HS-5 (cell line): ENCODE results near the gene CNOT3.
"Not testable (repeated sequence)": the region's sequence is repeated elsewhere in the genome, so short reads cannot be mapped to it uniquely, and the experiment has no call there.

ENCODE experiments used
- DNase-seq: peaks from one replicate; pipeline ENCODE4 v3.0.0-alpha.2; 2012; ENCODE audit warnings: low read depth

The CNOT3 gene

DNA sequence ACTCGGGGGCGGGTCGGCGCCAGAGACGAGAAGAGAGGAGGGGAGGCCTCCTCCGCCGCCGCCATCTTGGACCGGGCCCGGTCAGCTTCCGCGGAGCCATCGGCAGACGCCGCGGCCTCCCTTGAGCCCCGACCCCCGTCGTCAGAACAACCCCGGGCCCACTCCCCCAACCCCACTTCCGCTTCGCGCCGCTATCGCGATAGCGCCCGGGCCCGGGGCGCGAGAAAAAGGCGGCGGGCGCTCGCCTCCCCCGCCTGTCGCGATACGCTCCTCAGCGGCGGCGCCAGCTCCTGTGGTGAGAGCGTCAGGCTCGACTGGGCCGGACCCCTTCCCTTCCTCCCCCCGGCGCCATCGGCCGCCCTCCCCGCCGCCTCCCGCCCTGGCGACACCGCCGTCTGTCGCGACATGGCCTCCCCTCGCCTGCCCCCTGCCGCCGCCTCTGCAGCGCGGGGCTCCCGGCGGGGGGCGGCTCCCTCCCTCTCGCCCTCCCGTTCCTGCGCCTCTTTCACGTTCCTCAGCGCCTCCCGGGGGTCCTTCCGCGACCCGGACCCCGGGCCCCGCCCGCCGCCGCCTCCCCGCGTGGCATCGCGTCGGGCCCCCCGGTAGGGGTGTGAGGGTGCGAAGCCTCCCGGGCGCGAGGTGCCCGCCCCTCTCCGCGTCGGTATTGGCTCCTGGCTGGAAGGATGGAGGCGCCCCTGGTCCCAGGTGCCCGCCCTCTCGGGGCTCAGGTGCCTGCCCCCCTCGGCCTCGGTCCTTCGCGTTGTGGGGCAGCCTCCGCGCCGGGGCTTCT, at the start of gene CNOT3:
CNOT3 (plus strand) TSS at position 64 of the 790 bp plus-strand sequence. CDS start 5,217 bp downstream, outside the sequence.
- DNase-seq: no peak

DNA sequence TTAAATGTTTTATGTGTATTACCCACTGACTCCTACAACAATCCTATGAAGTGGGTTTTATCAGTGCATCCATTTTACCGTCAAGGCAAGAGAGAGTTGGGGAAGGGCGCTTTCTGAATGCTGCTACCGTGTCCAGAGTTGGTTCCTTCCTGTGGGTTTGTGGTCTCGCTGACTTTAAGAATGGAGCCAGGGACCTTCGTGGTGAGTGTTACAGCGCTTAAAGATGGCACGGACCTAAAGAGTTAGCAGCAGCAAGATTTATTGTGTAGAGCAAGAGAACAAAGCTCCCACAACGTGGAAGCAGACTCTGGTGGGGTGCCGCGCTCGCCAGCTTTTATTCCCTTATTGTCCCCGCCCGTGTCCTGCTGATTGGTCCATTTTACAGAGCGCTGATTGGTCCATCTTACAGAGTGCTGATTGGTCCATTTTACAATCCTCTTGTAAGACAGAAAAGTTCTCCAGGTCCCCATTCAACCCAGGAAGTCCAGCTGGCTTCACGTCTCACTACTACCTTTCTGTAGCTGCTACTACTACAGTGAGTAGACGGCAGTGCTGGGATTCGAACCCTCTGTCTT, 43.0 kb upstream of the CNOT3 start:
- no peak for DNase-seq

DNA sequence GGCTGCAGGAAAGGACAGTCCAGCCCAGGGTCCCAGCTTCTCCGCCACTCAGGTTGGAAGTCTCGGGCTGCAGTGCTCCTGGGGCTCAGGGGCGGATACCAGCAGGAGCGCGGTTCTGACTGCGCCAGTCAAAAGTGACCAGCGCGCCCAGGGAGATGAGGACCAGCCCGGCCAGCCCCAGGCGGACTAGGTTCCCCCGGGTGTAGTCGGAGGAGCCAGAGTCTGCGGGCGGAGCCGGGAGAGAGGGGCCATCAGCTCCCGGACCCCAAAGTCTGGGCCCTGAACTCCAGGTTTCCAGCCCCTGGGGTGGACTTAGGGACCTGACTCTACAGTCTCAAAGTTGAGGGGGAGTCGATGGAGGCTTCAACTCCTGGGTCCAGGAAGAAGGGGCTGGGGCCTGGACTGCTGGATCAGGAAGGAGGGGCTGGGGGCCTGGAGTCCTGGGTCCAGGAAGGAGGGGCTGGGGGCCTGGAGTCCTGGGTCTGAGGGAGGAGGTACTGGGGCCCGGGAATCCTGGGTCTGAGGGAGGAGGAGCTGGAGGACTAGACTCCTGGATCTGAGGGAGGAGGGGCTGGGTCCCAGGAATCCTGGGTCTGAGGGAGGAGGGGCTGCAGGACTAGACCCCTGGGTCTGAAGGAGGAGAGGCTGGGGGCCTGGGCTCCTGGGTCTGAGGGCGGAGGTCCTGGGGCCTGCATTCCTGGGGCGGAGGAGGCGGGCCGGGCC, 42.3 kb upstream of the CNOT3 start:
- no peak for DNase-seq

DNA sequence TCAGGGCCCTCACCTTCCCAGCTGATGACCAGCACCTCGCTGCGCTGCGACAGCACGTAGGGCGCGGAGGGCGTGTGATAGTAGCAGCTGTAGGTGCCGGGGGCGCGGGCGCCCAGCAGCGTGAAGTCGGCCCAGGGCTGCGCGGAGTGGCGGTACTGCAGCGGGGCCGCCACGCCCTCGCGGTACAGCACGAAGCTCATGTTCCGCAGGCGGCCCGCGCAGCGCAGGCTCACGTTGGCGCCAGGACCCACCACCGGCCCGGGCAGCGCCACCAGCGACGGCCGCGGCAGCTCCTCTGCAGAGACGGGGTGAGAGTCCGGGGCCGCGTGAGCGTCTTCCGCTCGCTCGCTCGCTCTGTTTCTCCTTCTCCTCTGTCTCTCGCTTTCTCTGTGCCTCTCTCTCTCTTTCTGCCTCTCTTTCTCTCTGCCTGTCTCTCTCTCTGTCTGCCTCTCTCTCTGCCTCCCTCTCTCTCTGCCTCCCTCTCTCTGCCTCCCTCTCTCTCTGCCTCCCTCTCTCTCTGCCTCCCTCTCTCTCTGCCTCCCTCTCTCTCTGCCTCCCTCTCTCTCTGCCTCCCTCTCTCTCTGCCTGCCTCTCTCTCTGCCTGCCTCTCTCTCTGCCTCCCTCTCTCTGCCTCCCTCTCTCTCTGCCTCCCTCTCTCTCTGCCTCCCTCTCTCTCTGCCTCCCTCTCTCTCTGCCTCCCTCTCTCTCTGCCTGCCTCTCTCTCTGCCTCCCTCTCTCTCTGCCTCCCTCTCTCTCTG, 41.5 kb upstream of the CNOT3 start:
- not testable (repeated sequence) for DNase-seq

DNA sequence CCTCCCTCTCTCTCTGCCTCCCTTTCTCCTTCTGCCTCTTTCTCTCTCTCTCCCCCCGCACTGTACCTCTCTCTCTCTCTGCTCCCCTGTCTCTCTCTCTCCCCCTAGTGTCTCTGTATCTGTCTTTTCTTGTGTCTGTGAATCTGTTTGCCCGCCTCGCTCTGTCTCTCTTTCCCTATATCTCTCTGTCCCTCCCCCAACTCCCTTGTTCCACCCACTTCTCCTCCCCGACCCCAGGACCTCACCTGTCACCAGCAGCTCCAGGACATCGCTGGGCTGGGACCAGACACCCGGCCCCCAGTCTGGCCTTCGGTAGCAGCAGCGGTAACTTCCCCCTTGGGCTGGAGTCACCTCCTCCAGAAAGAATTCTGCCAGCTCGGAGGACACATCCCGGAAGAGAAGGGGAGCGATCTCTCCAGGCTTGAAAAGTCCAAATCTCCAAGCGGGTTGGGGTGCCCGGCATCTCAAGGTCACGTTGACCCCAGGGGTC, 40.9 kb upstream of the CNOT3 start:
- no peak for DNase-seq

DNA sequence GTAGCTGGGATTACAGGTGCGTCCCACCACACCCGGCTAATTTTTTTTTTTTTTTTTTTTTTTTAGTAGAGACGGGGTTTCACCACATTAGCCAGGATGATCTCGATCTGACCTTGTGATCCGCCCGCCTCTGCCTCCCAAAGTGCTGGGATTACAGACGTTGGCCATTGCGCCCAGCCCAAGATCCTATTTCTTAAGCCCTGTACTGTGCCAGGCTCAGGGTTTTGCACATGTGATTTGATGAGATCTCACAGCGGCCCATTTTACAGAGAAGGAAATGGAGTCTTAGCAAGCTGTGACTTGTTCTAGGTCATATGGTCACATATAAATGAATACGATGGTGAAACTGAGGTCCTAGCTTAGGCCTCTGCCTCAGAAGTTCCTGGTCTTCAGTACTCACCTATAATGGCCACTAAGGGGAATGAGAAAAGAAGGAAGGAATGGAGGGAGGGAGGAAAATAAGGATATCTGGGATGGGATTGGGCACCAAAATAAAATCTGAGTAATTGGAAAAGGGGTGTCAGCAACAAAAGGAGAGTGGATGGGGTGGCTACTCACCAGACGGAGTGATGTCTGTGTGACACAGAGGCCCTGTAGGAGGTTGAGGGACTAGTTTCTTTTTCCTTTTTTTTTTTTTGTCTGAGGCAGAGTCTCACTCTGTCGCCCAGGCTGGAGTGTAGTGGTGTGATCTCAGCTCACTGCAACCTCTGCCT, 38.2 kb upstream of the CNOT3 start:
- no peak for DNase-seq

DNA sequence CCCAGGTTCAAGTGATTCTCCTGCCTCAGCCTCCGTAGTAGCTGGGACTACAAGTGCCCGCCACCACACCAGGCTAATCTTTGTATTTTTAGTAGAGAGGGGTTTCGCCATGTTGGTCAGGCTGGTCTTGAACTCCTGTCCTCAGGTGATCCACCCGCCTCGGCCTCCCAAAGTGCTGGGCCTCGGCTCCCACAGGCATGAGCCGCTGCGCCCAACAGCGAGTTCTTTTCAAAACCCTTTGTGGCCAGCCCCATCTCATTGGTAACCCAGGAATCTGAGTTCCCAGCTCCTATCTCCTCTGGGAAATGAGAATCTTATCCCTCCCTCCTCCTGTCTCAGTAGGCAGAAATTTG, 37.7 kb upstream of the CNOT3 start:
- DNase-seq: not testable (repeated sequence)

DNA sequence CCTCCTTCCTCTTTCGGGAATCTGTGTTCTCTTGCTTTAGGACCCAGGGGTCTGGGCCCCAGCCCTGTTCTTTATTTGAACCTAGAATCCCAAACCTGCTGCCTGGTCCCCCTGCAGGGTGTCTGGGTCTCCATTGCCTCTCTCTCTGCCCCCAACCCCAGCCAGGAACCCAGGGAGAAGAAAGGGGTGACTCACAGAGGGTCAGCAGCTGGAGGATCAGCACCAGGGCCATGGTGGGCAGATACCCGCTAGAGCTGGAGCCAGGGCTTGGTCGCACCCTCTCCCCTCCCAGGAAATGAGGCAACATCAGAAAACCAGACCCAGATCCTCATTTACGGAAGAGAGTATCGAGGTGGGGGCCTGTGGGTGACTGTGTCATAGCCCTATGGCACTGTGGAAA, 37.0 kb upstream of the CNOT3 start, which contains the start of gene OSCAR:
OSCAR (minus strand) TSS at position 243 of the 400 bp plus-strand sequence; CDS start at position 232, 11 bp downstream.
- DNase-seq: no peak

DNA sequence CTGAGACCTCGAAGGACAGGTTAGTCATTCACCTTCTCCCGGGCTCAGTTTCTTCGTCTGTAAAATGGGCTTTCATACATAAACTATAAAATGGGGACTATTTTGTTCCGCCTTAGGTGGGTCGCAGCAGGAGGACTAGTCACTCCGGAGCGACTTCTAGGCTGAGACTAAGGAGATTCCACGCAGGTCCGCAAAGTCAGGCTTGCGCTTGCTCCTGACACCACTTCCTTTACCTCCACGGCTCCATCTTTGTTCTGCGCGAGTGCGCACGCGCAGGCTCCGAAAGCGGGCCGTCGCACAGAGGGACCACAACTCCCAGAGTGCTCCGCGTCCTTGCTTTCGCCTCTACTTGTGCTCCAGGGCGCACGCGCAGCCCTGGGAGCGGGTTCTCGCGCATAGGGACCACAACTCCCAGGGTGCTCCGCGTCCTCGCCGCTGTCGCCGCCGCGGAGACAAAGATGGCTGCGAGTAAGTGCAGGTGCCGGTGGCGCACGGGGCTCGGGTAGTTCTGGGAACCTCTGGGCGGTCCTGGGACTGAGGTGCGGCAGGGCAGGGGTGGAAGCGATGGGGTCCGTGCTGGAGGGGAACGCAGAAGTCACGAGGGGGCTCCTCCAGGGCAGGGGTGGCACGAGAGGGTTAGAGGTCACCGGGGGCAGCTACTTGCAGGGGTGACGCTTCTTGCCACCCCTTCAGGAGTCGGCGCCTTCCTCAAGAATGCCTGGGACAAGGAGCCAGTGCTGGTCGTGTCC, 35.0 kb upstream of the CNOT3 start, which contains the start of gene NDUFA3:
NDUFA3 (plus strand) TSS at position 435 of the 749 bp plus-strand sequence; CDS start at position 459, 24 bp downstream.
- DNase-seq: peak; percentile 91

DNA sequence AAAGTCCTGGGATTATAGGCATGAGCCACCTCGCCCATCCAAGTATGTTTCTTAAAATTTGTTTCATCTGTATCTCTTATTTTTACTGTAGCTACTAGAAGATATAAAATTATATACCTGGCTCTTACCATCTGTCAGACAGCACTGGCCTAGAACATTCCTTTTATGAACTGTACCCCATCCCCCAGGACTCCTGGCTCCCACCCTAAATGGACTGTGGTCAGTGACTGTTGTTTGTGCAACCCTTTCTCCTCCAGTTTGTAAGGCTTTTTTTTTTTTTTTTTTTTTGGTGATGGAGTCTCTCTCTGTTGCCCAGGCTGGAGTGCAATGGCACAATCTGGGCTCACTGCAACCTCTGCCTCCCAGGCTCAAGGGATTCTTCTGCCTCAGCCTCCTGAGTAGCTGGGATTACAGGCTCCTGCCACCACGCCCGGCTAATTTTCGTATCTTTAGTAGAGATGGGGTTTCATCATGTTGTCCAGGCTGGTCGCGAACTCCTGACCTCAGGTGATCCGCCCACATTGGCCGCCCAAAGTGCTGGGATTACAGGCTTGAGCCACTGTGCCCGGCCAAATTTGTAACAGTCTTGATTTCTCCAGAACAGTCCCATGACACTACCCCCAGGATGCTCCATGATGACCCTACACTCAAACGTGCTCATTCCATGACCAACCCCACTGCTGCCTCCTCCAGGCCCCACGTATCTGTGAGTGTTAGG, 32.4 kb upstream of the CNOT3 start:
- no peak for DNase-seq

DNA sequence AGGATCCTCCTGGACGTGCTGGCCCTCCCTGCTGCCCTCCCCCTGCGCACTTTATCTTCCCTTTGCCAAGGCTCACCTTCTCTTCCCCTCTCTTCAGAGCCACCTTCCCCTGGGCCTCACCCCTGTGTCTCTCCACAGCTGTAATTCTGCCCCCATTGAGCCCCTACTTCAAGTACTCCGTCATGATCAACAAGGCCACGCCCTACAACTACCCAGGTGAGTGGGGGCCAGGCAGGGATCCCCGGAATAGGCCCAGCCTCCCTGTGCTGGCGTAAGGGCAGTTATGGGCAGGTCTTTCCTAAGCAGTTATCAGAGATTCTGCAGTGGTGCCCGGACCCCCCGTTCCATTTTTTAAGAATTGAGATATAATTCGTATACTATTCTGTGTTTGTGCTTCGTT, 31.8 kb upstream of the CNOT3 start:
- DNase-seq: no peak

DNA sequence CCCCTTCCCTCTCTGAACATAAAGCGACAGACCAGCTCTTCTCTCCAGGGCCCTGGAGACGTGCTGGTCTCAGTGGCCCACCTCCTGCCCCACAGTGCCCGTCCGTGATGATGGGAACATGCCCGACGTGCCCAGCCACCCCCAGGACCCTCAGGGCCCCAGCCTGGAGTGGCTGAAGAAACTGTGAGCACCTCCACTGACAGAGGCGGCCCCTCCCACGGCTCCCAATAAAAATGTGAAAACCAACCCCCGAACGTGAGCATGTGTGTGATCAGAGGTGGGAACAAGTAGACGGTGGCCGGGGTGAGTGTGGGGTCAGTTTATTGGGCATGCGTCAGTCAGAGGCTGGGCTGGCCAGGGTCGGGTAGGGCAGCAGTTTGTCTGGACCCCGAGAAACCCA, 30.8 kb upstream of the CNOT3 start:
- DNase-seq: no peak

DNA sequence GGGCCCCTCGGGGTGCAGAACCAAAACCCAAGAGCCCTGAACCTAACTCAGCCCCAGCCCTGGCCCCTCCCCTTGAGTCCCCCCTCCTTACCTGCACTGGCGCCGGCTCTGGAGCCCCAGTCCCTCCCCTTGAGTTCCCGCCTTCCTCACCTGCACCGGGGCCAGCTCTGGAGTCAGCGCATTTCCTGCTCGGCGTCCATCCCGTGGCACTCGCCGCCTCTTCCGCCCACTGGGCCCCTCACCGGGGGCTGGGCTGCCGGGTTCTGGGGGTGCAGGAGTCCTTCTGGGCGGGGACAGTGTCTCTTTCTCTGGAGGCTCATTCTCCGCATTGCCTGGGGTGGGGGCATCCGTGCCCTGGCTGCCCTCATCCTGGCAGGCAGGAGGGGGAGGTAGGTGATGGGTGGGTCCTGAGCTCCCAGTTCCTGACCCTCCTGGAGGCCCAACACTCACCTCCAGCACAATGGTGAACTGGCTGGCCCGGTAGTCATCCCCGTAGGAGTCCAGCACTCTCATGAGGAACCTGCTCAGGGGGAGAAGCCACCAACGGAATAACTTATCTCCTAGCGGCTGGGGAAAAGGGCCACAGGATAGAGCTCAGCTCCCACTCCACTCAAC, 29.6 kb upstream of the CNOT3 start:
- no peak for DNase-seq

DNA sequence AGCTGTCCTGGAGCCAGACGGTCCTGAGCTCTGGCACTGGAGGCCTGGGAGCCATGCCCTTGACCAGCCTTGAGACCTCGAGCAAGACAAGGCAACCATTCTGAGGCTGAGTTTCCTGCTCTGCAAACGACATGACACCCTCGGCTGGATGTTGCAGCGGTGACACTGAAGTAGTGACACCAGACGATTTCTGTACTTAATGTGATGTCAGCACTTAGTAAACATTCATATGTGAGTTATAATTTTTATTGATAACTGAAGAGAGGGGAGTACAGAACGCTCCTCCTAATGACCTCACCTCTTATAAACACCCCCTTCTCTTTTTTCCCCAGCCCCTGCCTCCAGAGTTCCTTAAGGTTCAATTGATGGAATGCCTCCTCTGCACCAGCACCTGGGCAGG, 29.1 kb upstream of the CNOT3 start:
- no peak for DNase-seq

DNA sequence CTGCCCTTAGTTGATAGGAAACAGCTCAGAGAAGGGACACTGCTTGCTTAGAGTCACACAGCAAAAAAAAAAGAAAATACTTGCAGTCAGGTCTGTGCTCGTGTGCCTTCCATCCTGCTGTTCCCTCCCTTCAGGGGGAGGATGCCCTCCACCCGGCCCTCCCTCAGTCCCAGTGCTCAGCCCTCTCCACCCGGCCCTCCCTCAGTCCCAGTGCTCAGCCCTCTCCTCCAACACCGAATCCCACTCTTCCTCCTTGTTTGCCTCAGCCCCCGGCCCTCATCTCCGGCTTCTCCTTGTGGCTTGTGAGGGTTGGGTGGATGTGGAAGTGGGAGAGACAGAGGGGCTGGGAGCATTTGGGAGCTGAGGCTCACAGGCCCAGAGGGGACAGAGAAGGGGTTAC, 27.9 kb upstream of the CNOT3 start:
- no peak for DNase-seq

DNA sequence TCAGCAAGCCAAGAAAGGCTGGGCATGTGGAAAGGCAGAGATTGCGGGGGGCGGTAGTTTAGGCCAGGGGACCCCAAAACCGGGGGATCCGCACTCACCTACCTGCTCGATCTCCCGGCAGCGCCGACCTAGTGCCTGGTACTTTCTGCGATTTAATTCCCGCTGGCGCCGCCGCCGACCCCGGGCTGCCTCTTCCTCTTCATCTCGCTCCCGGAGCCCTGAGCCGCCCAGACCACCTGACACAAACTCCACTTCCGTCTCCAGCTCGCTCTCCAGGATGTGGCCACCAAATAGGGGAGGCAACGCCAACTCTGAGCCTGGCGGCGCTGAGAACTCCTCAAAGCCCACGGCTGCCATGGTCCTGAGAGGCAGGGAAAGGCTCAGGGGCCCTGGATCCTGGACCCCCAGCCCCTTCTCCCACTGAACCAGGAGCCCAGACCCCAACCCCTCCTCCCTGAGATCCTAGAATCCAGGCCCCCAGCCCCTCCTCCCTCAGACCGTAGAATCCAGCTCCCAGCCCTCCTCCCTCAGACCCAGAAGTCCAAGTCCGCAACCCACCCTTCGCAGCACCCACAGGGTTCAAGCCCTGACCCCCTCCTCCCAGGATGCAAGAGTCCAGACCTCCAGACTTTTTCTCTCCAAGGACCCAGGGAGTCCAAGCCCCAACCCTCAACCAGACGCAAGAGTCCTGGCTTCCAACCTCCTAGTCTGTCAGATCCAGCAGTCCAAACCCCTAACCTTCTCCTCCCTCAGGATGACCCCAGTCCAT, 23.0 kb upstream of the CNOT3 start:
- DNase-seq: no peak

DNA sequence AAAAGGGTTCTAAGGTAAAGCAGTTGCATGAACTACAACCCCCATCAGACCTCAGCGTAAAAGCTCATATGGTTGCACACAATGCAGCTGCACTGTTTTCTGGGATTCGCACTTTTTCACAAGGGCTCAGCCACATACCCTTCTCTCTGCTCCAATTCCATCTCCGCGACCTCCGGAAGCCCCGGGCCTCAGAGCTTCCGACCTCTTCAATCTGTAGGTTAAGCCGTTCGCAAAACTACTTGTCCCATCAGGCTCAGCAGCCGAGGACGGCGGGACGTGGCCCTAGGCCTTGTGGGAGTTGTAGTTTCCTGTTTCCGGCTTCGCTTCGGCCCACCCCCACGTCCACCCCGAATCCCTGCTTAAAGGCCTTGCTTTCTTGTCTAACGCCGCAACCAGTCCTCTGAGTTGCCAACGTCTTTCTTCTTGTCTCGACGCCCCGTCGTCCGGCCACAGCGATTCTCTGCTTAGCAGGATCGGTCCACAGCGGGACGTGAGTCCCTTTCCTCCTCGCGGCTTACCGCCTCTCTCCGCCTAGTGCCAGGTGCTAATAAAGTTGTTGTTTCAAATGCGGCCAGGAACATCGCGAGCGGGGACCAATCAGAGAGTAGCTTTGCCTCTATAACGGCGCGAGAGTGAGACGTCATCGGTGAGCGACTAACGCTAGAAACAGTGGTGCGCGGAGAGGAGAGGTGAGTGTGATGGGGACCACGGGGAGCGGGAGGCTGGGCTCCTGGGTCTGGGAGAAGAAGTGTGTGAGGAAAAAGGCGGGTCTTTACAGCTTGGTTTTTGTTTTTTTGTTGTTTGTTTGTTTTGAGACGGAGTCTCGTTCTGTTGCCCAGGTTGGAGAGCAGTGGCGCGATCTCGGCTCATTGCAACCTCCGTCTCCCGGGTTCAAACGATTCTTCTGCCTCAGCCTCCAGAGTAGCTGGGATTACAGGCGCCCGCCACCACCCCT, 22.2 kb upstream of the CNOT3 start, which contains the start of the genes PRPF31 and TFPT:
PRPF31 (plus strand) TSS at position 646 of the 955 bp plus-strand sequence. CDS start 2,525 bp downstream, outside the sequence.
TFPT (minus strand) TSS at position 549 of the 955 bp plus-strand sequence; CDS start at position 161, 388 bp downstream.
- DNase-seq: peak; percentile 96
